A549 (cell line): ENCODE results near the gene ASH1L. TPM values are rescaled to one million over a fixed set of nuclear protein-coding genes. Genes with fewer than 3 reads are reported as not detected.
A peak's percentile ranks its signal among the peaks of the same experiment; 100 is the strongest.

Experiments used
- ATAC-seq, 2 experiments: fragments of 200-7000 bp in 1 of 2; fragments of >200 bp in 1 of 2; cut with Nextera tagmentation in 1 of 2; cut with Tn5 transposase in 1 of 2; 3 replicates each; pipeline versions ENCODE4 v1.8.0 to v1.9.1; 2018 to 2020; ENCODE audit warnings: mild to moderate bottlenecking in 1 of 2, moderate library complexity in 1 of 2
- CTCF ChIA-PET: fragments of 300-600 bp; sonication (Branson Sonifier 250); formaldehyde crosslinking; extraction: SDS; loops from one replicate; lab custom pipeline; 2021; ENCODE audit warnings: antibody characterized with exemption, inconsistent platforms; lab: Yijun Ruan, JAX
- POLR2A ChIA-PET: fragments of 350-600 bp; formaldehyde crosslinking; extraction: SDS; loops from one replicate; lab custom pipeline; 2021; ENCODE audit warnings: antibody characterized with exemption, inconsistent platforms; lab: Yijun Ruan, JAX
- DNase-seq, 2 experiments: peaks; one replicate each; pipeline versions ENCODE4 v3.0.0 to v3.0.0-alpha.2; 2011 to 2016; ENCODE audit warnings: low read depth in 1 of 2, low spot score in 1 of 2
- FAIRE-seq: peaks from 2 replicates; lab custom pipeline; 2011; peaks lifted over from hg19 to GRCh38; lab: Jason Lieb, UNC
- H3K27ac ChIP-seq, 2 experiments: fragments of >200 bp; sonication (Bioruptor Twin); formaldehyde crosslinking; 3 replicates each; pipeline ENCODE4 v1.5.1; 2016 to 2017
- H3K4me1 ChIP-seq: fragments of >200 bp; sonication (Bioruptor Twin); formaldehyde crosslinking; 3 replicates; pipeline ENCODE4 v1.6.1; 2016
- H3K4me2 ChIP-seq: fragments of >200 bp; sonication (Bioruptor Twin); formaldehyde crosslinking; 3 replicates; pipeline ENCODE4 v1.6.1; 2016
- H3K4me3 ChIP-seq: fragments of >200 bp; sonication (Bioruptor Twin); formaldehyde crosslinking; 3 replicates; pipeline ENCODE4 v1.5.1; 2016
- H3K9me3 ChIP-seq: fragments of >200 bp; sonication (Bioruptor Twin); formaldehyde crosslinking; 3 replicates; pipeline ENCODE4 v1.6.1; 2016
- ATOH8 ChIP-seq: fragments of 250-450 bp; sonication (Bioruptor Pico); IDR thresholded peaks from 2 replicates; pipeline ENCODE4 v1.5.0; 2020; ENCODE audit warnings: low read depth, mild to moderate bottlenecking, moderate library complexity
- BHLHE40 ChIP-seq: IDR thresholded peaks from 2 replicates; pipeline ENCODE4 v1.6.1; 2012; ENCODE audit warnings: low read depth, low read length, inconsistent platforms
- CBX8 ChIP-seq: fragments of 200-600 bp; sonication (generic); IDR thresholded peaks from 2 replicates; pipeline ENCODE4 v1.6.1; 2016
- CEBPB ChIP-seq, 2 experiments: fragments of >200 bp in 1 of 2; sonication (Bioruptor Twin) in 1 of 2; formaldehyde crosslinking in 1 of 2; IDR thresholded peaks; 2 replicates each; pipeline ENCODE4 v1.6.1; 2012 to 2016
- CTCF ChIP-seq: fragments of >200 bp; sonication (Bioruptor Twin); formaldehyde crosslinking; IDR thresholded peaks from 3 replicates; pipeline ENCODE4 v1.5.1; 2016
- EHF ChIP-seq: fragments of 250-450 bp; sonication (Bioruptor Pico); IDR thresholded peaks from 2 replicates; pipeline ENCODE4 v1.5.0; 2020; ENCODE audit warnings: mild to moderate bottlenecking
- FOSL2 ChIP-seq, 2 experiments: fragments of 450-650 bp in 1 of 2; fragments of >200 bp in 1 of 2; sonication (Bioruptor Twin) in 1 of 2; formaldehyde crosslinking; IDR thresholded peaks; 2 replicates each; pipeline versions ENCODE4 v1.5.0 to v1.6.1; 2016 to 2020; ENCODE audit warnings: mild to moderate bottlenecking in 1 of 2, moderate library complexity in 1 of 2
- FOXS1 ChIP-seq: fragments of 250-450 bp; sonication (Bioruptor Pico); IDR thresholded peaks from 2 replicates; pipeline ENCODE4 v1.5.0; 2020; ENCODE audit warnings: mild to moderate bottlenecking, moderate library complexity
- GATA3 ChIP-seq: IDR thresholded peaks from 2 replicates; pipeline ENCODE4 v1.6.1; 2012; ENCODE audit warnings: borderline replicate concordance
- HEYL ChIP-seq: fragments of 250-450 bp; sonication (Bioruptor Pico); IDR thresholded peaks from 2 replicates; pipeline ENCODE4 v1.8.0; 2021; ENCODE audit warnings: mild to moderate bottlenecking, moderate library complexity
- HOXA7 ChIP-seq: fragments of 250-450 bp; sonication (Bioruptor Pico); IDR thresholded peaks from 2 replicates; pipeline ENCODE4 v1.5.0; 2020; ENCODE audit warnings: mild to moderate bottlenecking, moderate library complexity
- HOXB5 ChIP-seq: fragments of 250-450 bp; sonication (Bioruptor Pico); IDR thresholded peaks from 2 replicates; pipeline ENCODE4 v1.5.0; 2020; ENCODE audit warnings: mild to moderate bottlenecking, moderate library complexity
- JUN ChIP-seq, 2 experiments: fragments of >200 bp; sonication (Bioruptor Twin); formaldehyde crosslinking; IDR thresholded peaks; 2 replicates in 1 of 2; 3 replicates in 1 of 2; pipeline ENCODE4 v1.6.1; 2016 to 2017
- KDM1A ChIP-seq: fragments of 200-600 bp; sonication (generic); IDR thresholded peaks from 2 replicates; pipeline ENCODE4 v1.6.1; 2016; ENCODE audit warnings: low read depth, mild to moderate bottlenecking
- KDM5A ChIP-seq: fragments of 200-600 bp; sonication (generic); IDR thresholded peaks from 2 replicates; pipeline ENCODE4 v1.6.1; 2016; ENCODE audit warnings: antibody characterized with exemption, mild to moderate bottlenecking
- NFE2L2 ChIP-seq: fragments of 150-350 bp; conservative IDR thresholded peaks from 2 replicates; pipeline ENCODE4 v1.6.1; 2014; ENCODE audit warnings: low read length
- PHF8 ChIP-seq: fragments of 200-600 bp; sonication (generic); IDR thresholded peaks from 2 replicates; pipeline ENCODE4 v1.6.1; 2016; ENCODE audit warnings: low read depth, mild to moderate bottlenecking, antibody characterized with exemption, moderate library complexity, borderline replicate concordance
- POLR2A ChIP-seq: IDR thresholded peaks from 2 replicates; pipeline ENCODE4 v1.6.1; 2012; ENCODE audit warnings: mild to moderate bottlenecking, low read length
- RAD21 ChIP-seq, 2 experiments: fragments of >200 bp in 1 of 2; sonication (Bioruptor Twin) in 1 of 2; formaldehyde crosslinking in 1 of 2; IDR thresholded peaks in 1 of 2; conservative IDR thresholded peaks in 1 of 2; 2 replicates in 1 of 2; 3 replicates in 1 of 2; pipeline ENCODE4 v1.6.1; 2012 to 2018; ENCODE audit warnings: inconsistent platforms in 1 of 2
- TP53 ChIP-seq: fragments of 250-450 bp; sonication (Bioruptor Pico); IDR thresholded peaks from 2 replicates; pipeline ENCODE4 v1.5.0; 2021; ENCODE audit warnings: mild to moderate bottlenecking, moderate library complexity
- WGBS: methylation state at CpG from one replicate; pipeline ENCODE4 v1.1.6; 2017; ENCODE audit errors: missing lambda C conversion rate; 5-methylcytosine and 5-hydroxymethylcytosine counted together
- polyA plus RNA-seq, 4 experiments: library from polyadenylated mRNA; depleted of rRNA in 3 of 4; stranded (reverse); fragments of >200 nt; fragmentation: RNase III in 1 of 4; extraction: RNeasy Plus Mini Kit Qiagen cat#74134 plus additional on column Dnase treatment in 1 of 4; gene quantifications; 2 replicates in 3 of 4; 3 replicates in 1 of 4; pipeline ENCODE4 v1.2.3, GENCODE V29; 2011 to 2017
- TF ChIP-seq, protein P1 (sequence below): fragments of 450-650 bp; IDR thresholded peaks from 2 replicates; pipeline ENCODE4 v1.6.1; 2014; ENCODE audit warnings: antibody characterized with exemption
- TF ChIP-seq, protein P2 (sequence below): IDR thresholded peaks from 2 replicates; pipeline ENCODE4 v1.6.1; 2012; ENCODE audit warnings: low read depth, borderline replicate concordance
- TF ChIP-seq, protein P3 (sequence below): IDR thresholded peaks from 2 replicates; pipeline ENCODE4 v1.6.1; 2012

The ASH1L gene
- polyA plus RNA-seq, 2 of the 4 experiments (the other 2 are of a cell fraction) = 10.0 to 32.8 TPM

DNA sequence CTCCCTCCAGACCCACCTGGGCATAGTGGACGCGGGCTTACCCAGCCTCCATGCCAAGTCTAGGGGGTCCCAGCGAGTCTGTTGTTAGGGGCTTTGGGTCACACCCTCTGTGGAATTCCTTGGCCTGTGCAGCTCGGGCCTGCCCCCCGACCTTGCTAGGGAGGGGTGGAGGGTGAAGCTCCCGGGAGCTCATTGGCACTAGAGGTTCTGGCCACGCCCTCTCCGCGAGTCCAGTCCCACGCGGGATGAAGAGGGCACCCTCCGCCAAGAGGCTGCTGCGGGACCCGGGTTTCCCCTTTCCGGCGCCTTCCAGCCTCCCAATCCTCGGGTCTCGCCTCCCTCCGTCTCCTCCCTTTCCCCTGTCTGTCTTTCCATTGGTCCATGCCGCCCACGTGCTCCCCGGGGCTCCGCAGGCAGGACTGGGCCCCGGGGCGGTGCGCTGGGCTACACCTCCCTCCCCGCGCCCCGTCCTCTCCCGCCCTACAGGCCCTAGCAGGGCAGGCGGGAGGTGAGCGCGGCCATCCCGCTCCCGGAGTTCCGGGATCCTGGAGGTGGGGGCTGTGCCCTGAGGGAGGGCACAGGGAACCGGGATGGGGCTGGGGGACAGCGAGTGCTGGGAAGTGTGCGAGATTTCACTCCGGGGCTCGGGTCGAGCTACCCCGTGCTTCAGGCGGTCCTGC is 238.4 kb downstream of the ASH1L start:
- 0% methylated on average over 12 of the region's 44 CpGs for WGBS
- TF ChIP-seq JUN (IDR thresholded peaks at IDR 0.05) = peak in 1 of 2 experiments; percentile 54; a peak in 2 of 5 replicates
- peak; percentile 79 for TF ChIP-seq POLR2A
- TF ChIP-seq, protein P1, sequence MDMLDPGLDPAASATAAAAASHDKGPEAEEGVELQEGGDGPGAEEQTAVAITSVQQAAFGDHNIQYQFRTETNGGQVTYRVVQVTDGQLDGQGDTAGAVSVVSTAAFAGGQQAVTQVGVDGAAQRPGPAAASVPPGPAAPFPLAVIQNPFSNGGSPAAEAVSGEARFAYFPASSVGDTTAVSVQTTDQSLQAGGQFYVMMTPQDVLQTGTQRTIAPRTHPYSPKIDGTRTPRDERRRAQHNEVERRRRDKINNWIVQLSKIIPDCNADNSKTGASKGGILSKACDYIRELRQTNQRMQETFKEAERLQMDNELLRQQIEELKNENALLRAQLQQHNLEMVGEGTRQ = peak; percentile 98
- TF ChIP-seq CEBPB (IDR thresholded peaks at IDR 0.05) = no peak
- no peak for TF ChIP-seq HOXA7
- TF ChIP-seq KDM1A = no peak
- TF ChIP-seq, protein P2, sequence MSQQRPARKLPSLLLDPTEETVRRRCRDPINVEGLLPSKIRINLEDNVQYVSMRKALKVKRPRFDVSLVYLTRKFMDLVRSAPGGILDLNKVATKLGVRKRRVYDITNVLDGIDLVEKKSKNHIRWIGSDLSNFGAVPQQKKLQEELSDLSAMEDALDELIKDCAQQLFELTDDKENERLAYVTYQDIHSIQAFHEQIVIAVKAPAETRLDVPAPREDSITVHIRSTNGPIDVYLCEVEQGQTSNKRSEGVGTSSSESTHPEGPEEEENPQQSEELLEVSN = peak; percentile 69; the same call in 1 of the 2 replicates
- 0 out of 2 replicates have a peak, but pooled peaks have one; percentile 21 for TF ChIP-seq GATA3
- TF ChIP-seq, protein P3, sequence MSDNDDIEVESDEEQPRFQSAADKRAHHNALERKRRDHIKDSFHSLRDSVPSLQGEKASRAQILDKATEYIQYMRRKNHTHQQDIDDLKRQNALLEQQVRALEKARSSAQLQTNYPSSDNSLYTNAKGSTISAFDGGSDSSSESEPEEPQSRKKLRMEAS = peak; percentile 79
- TF ChIP-seq, all 56 proteins: peak for 6
- Histone ChIP-seq H3K27ac (peak overlapping the region; percentile 94 to 98), H3K9me3 (no peaks in the 10 kb centered on the region), H3K4me2 (peak overlapping the region; percentile 80), H3K4me3 (peak overlapping the region; percentile 71), H3K4me1 (peaks cover 20% of the 10 kb centered on the region)
- FAIRE-seq (no peak), DNase-seq (peak; percentile 97 to 98), ATAC-seq (peak; percentile 77 to 85)
- CTCF ChIA-PET = interaction anchor here (0.5 to 7.7 kb wide), 32 partner anchors 12 to 386 kb away, joined by 3 to 149 read pairs (median 5); partner anchors contain the start of genes CLK2, ENTREP3, FDPS and KRTCAP2
- POLR2A ChIA-PET = interaction anchor here (0.7 to 2.3 kb wide), 9 partner anchors 17 to 324 kb away, joined by 3 to 14 read pairs (median 5); partner anchors contain the start of genes ASH1L, CLK2 and HCN3

- Histone ChIP-seq H3K4me3 (peak overlapping the region; percentile 71), H3K27ac (peak overlapping the region; percentile 94 to 98), H3K4me1 (peaks cover 20% of the 10 kb centered on the region), H3K9me3 (no peaks in the 10 kb centered on the region), H3K4me2 (peak overlapping the region; percentile 80)
- POLR2A ChIA-PET = interaction anchor here (0.7 to 2.3 kb wide), 10 partner anchors 16 to 325 kb away, joined by 3 to 14 read pairs (median 5); partner anchors contain the start of genes ASH1L, CLK2, ENTREP3 and HCN3
- ATAC-seq = peak; percentile 45 to 65
- 0% methylated on average over 11 of the region's 29 CpGs for WGBS
- FAIRE-seq = no peak
- CTCF ChIA-PET = interaction anchor here (0.5 to 7.7 kb wide), 32 partner anchors 12 to 387 kb away, joined by 3 to 149 read pairs (median 5); partner anchors contain the start of genes CLK2, ENTREP3, FDPS and KRTCAP2
- 0 out of 5 replicates have a peak, but pooled peaks of 1 of the 2 experiments have one; percentile 44 for TF ChIP-seq JUN (IDR thresholded peaks at IDR 0.05)
- TF ChIP-seq HOXB5 (CRISPR knock-in tag) = no peak
- TF ChIP-seq PHF8 = peak; percentile 29; the same call in 1 of the 2 replicates
- peak; percentile 77 to 93 for DNase-seq
These were observed 238.9 kb downstream of the ASH1L start for GRCh38 chr1:155323729-155324036.

DNA sequence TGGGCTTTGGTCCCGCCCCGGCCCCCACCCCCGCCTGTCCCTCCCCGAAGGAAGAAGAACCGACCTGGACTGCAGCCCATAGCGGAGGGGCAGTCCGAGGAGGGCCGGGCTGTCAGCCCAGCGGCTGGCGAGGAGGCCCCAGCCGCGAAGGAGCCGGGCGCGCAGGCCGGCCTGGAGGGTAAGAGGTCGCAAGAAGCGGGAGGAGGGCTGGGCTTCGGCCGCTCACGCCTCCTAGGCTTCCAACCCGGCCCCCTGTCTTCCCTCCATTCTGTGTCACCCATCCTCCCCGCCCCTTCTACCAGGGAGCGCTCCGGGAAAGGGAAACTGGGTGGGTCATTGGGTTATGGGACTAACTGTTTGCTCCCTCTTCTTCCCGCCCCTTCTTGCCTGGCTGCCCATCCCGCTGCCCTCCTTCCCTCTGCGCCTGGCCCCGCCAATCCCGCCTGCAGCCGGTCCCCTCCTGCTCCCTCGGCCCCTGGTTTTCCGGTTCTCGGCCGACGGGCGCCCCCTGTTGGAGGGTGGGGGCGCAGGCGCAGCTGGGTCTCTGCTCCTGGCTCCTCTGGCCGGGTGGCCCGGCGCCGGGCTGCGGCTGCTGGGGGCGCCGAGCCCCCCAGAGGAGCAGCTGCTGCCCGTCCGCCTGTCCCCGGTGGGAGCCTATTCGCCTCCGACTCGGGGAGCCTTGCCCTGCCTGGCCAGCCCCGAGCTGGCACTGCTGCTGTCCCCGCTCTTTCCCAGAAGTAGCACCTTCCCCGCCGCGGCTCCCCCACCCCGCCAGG is 239.5 kb downstream of the ASH1L start:
- ChIA-PET POLR2A (interaction anchor here (0.7 to 2.3 kb wide), 11 partner anchors 15 to 325 kb away, joined by 3 to 14 read pairs (median 5); partner anchors contain the start of genes ASH1L, CLK2, ENTREP3 and HCN3), CTCF (interaction anchor here (0.6 to 7.7 kb wide), 32 partner anchors 11 to 335 kb away, joined by 3 to 149 read pairs (median 5); partner anchors contain the start of genes CLK2, ENTREP3, FDPS and KRTCAP2)
- Histone ChIP-seq H3K4me1 (peaks cover 20% of the 10 kb centered on the region), H3K9me3 (no peaks in the 10 kb centered on the region), H3K27ac (peak overlapping the region; percentile 94 to 98), H3K4me2 (peak overlapping the region; percentile 80), H3K4me3 (peak overlapping the region; percentile 71)
- 0% methylated on average over 20 of the region's 58 CpGs for WGBS
- FAIRE-seq = no peak
- ATAC-seq = peak; percentile 51 to 69
- peak; percentile 93 to 95 for DNase-seq
- TF ChIP-seq RAD21 (conservative IDR thresholded peaks at IDR 0.05 in 1 of 2, IDR thresholded peaks at IDR 0.05 in 1 of 2) (peak; percentile 71 to 84), POLR2A (peak; percentile 30; the same call in 1 of the 2 replicates), FOXS1 (CRISPR knock-in tag) (no peak), CBX8 (no peak), BHLHE40 (no peak), FOSL2 (IDR thresholded peaks at IDR 0.05) (no peak), FOSL2 (CRISPR knock-in tag; IDR thresholded peaks at IDR 0.05) (no peak), NFE2L2 (no peak), EHF (no peak), HEYL (CRISPR knock-in tag) (no peak), KDM5A (peak; percentile 71), PHF8 (no peak), ATOH8 (CRISPR knock-in tag) (no peak), CTCF (peak; percentile 95), TP53 (CRISPR knock-in tag) (0 out of 2 replicates have a peak, but pooled peaks have one; percentile 20)
- TF ChIP-seq, protein P2 = peak; percentile 57; the same call in 1 of the 2 replicates
- TF ChIP-seq, protein P3 = peak; percentile 50; the same call in 1 of the 2 replicates
